ENCODE measurements around the gene DNASE1.

DNA sequence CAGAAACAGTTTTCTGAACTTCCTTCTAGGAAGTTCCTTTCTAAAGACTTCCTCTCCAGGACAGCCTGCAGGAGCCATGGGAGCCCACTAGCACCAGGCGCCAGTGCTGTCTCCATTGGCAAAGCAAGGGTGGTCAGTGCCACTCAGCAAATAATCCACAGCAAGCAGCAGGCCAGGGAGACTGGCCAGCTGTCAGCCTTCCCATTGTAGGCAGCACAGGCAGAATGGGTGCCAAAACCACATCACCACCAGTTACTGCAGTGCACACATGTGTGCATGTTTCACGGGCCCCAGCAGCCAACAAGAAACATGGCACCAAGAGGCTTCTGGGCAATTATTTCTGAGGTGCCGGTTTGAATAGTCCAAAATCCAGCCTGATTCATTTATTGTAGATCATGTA lies 26.7 kb downstream of the DNASE1 start:
- TF ChIP-seq JUN (IDR thresholded peaks at IDR 0.05), result no peak
- TF ChIP-seq, protein P1, sequence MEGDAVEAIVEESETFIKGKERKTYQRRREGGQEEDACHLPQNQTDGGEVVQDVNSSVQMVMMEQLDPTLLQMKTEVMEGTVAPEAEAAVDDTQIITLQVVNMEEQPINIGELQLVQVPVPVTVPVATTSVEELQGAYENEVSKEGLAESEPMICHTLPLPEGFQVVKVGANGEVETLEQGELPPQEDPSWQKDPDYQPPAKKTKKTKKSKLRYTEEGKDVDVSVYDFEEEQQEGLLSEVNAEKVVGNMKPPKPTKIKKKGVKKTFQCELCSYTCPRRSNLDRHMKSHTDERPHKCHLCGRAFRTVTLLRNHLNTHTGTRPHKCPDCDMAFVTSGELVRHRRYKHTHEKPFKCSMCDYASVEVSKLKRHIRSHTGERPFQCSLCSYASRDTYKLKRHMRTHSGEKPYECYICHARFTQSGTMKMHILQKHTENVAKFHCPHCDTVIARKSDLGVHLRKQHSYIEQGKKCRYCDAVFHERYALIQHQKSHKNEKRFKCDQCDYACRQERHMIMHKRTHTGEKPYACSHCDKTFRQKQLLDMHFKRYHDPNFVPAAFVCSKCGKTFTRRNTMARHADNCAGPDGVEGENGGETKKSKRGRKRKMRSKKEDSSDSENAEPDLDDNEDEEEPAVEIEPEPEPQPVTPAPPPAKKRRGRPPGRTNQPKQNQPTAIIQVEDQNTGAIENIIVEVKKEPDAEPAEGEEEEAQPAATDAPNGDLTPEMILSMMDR (IDR thresholded peaks at IDR 0.05), result no peak
- TF ChIP-seq, protein P2, sequence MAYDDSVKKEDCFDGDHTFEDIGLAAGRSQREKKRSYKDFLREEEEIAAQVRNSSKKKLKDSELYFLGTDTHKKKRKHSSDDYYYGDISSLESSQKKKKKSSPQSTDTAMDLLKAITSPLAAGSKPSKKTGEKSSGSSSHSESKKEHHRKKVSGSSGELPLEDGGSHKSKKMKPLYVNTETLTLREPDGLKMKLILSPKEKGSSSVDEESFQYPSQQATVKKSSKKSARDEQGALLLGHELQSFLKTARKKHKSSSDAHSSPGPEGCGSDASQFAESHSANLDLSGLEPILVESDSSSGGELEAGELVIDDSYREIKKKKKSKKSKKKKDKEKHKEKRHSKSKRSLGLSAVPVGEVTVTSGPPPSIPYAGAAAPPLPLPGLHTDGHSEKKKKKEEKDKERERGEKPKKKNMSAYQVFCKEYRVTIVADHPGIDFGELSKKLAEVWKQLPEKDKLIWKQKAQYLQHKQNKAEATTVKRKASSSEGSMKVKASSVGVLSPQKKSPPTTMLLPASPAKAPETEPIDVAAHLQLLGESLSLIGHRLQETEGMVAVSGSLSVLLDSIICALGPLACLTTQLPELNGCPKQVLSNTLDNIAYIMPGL (CRISPR knock-in tag; IDR thresholded peaks at IDR 0.05; ENCODE audit: borderline replicate concordance), result no peak
- no peak for TF ChIP-seq ZSCAN20 (CRISPR knock-in tag; IDR thresholded peaks at IDR 0.05)
- TF ChIP-seq CHD2 (IDR thresholded peaks at IDR 0.05; ENCODE audit: low read length, partially characterized antibody), result no peak
- TF ChIP-seq REST (IDR thresholded peaks at IDR 0.05), result no peak
- no peak for TF ChIP-seq POLR2A (IDR thresholded peaks at IDR 0.05; ENCODE audit: low read length)
- TF ChIP-seq CEBPB (IDR thresholded peaks at IDR 0.05), result no peak
